Midbrain (tissue), 1 donor: ENCODE results near the gene TAPBPL.

Experiments
- DNase-seq: peaks from one replicate; lab custom pipeline; 2025; lab: John Stamatoyannopoulos, UW

The TAPBPL gene

DNA sequence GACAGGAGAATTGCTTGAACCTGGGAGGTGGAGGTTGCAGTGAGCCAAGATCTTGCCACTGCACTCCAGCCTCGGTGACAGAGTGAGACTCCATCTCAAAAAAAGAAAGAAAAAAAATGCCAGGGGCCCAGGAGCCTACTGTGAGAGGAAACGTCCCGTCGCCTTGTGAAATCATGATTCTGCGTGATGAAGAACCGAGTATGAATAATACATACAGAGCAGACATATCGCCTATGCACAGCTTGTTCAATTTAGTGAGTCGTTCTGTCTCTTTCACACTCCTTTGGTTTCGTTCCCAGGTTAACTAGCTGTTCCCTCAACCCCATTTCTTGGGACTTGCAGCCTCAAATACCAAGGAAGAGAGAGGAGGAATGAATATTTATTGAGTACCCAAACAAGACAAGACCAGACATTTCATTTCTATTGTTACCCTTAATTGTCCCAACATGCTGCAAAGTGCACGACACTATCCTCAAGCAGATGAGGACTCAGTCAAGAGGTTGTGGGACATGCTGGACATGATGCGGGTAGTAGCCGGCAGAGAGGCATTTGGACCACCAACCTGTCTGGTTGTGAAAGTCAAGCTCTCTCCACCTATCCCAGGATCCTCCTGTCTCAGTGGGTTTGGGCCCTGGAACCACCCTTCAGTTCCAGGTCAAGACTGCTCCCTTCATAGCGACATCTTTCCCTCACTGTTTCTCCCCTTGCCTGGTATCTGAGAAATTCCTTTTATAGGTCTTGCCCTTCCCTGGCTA is 15.7 kb upstream of the TAPBPL start:
- no peak for DNase-seq

DNA sequence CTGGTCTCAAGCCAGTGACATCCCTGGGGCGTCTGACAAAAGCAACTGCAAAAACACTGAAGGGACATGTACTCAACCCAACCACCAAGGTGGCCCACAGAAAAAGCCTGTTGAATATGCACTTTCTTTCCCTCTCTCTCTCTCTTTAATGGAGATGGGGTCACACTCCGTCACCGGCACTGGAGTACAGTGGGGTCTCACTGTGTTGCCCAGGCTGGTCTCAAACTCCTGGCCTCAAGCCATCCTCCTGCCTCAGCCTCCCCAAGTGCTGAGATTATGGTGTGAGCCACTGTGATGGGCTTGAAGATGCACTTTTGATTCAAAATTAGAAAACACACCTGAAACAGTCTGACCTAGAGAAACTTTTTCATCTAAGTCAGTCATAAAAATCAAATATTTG is 14.3 kb upstream of the TAPBPL start:
- no peak for DNase-seq

DNA sequence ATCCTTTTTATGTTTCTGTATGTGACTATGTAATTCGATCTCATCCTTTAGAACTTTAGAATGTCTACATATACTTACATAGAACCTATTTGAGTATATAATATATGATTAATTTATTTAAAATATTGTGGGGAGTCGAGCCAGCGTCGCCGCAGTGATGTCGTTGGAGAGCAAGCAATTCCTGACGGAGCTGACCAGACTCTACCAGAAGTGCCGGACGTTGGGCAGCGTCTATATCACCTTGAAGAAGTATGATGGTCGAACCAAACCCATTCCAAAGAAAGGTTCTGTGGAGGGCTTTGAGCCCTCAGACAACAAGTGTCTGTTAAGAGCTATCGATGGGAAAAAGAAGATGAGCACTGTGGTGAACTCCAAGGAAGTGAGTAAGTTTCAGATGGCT is 13.5 kb upstream of the TAPBPL start:
- DNase-seq = no peak

DNA sequence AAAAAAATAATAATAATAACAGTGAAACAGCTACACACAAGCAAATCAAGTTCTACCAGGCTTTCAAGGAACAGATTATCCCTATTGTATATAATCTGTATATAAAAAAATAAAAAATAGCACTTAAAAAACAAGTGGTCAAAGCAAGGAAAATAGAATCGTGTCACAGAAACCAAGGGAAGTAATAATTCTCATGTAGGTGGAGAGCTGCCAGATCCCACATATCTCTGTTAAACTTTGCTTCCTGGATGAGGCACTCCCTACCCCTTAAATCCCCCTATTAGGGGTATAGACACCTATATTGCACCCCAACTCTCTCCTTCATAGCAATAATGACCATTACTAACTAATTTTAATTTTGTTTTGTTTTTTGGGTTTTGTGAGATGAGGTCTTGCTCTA is 11.5 kb upstream of the TAPBPL start:
- DNase-seq = no peak

DNA sequence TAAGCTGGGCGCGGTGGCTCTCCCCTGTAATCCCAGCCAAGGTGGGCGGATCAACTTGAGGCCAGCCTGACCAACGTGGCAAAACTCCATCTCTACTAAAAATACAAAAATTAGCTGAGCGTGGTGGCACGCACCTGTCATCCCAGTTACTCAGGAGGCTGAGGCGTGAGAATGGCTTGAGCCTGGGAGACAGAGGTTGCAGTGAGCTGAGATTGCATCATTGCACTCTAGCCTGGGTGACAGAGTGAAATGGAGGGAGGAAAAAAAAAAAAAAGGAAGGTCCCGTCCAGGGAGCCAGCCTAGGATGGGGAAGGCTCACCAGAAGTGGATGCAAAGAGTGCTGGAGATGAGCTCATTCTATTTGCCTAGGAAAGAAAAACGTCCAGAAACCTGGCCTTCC is 9.0 kb upstream of the TAPBPL start:
- no peak for DNase-seq

DNA sequence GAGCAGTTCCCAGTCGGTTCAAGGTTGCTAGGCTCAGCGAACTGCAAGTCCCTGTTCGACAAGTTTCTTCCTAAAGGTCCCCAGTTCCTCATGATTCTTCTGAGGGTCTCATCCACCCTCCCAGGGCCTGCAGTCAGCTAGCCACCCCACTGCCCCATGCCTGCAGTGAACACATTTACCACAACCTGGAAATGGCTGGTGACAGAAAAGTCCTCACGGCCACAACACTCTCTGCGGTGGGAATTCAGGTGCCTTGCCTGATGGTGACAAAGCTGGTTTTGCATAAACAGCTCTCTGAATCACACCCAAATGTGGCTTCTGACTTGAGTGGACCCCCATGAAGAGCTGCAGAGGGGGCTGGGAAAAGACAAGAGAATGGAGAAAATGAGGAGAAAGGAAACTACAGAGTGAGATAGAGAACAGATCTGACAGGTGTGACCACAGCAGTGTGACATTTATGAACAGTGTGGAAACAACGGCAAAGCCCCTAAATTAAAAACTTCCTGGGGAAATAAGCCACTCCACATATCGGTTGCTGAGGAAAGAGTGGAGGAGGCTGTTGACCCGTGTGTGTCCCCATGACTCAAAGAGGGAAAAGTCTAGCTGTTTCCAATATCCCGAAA is 8.4 kb upstream of the TAPBPL start:
- DNase-seq = no peak

DNA sequence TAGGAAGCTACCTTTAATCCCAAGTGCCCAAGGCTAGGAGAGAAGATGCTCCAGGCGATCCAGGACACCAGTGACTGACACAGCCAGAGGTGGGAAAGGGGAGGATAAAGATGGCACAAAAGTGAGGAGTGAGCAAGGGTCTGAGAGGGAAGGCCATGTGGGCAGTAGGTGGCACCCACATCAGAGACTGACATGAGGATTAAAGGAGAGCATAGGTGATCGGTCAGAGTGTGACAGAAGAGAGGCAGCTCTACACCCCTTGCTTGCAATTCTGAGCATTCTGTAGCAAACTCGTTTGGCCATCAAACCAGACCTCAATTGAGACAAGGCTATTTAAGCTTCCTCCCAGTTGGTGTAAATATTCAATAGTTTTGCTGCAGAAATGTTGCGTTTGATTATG is 7.8 kb upstream of the TAPBPL start:
- no peak for DNase-seq

DNA sequence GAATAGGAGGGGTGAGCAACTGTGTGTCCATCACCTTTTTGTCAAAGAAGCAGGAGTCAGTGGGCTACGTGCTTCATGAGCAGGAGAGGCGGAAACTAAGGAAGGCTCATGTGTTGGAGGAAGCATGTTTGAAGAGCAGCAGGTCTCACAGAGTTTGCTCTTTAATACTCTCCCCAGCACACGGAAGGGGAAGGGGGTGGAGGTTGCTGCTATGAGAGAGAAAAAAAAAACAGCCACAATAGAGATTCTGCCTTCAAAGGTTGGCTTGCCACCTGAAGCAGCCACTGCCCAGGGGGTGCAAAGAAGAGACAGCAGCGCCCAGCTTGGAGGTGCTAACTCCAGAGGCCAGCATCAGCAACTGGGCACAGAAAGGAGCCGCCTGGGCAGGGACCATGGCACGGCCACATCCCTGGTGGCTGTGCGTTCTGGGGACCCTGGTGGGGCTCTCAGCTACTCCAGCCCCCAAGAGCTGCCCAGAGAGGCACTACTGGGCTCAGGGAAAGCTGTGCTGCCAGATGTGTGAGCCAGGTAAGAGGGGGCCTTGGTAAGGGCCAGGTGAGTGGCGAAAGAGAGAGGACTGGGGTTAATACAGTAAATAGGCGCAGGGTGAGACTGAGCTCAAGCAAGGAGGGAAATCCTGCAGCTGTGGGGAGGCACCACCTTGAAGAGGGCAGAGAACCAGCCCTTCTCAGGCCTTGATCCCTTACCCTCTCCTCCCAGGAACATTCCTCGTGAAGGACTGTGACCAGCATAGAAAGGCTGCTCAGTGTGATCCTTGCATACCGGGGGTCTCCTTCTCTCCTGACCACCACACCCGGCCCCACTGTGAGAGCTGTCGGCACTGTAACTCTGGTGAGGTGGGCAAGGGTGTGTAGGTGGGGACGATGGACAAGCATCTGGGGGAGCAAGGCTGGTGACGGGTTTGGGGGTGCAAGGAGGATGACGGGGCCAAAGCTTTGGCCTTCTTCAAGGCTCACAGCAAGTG is 6.8 kb upstream of the TAPBPL start, which contains the start of gene CD27:
CD27 (plus strand) TSS at position 252 of the 985 bp plus-strand sequence; CDS start at position 393, 141 bp downstream.
- no peak for DNase-seq

DNA sequence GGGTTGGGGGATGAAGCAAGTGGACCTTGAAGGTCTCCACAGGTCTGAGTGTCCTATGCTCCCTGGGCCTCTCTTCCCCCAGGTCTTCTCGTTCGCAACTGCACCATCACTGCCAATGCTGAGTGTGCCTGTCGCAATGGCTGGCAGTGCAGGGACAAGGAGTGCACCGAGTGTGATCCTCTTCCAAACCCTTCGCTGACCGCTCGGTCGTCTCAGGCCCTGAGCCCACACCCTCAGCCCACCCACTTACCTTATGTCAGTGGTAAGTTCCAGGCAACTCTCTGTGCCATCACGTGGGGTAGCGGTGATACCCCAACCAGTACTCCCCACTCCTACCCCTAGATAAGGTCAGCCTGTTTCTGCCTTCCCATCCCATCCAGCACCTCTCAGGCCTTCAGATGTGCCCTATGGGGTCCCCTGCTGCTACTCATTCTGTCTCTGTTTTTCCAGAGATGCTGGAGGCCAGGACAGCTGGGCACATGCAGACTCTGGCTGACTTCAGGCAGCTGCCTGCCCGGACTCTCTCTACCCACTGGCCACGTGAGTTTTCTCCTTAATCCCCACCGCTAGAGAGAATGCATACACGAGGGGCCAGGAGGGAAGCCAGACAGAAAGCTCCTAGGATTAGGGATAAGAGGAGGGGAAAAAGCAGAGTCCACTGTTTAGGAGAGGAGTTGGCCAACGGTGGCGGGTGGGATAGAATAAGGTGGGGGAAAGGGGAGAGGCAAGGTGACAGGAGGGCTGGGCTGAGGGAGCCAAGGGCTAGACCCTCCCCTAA is 1.6 kb upstream of the TAPBPL start:
- peak; percentile 11 for DNase-seq

DNA sequence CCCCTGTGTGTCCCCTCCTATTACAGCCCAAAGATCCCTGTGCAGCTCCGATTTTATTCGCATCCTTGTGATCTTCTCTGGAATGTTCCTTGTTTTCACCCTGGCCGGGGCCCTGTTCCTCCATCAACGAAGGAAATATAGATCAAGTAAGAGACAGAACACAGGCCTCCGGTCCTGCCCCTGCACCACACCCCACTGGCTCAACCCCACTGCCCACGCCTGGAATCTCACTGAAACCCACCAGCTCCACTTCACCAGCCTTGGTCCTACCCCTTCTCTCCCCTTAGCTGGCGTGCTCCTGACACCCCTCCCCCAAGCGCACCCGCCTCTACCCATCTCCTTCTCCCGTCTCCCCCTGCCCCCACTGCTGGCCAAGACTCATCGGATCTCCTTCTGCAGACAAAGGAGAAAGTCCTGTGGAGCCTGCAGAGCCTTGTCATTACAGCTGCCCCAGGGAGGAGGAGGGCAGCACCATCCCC is 934 bp upstream of the TAPBPL start:
- DNase-seq = peak; percentile 28

DNA sequence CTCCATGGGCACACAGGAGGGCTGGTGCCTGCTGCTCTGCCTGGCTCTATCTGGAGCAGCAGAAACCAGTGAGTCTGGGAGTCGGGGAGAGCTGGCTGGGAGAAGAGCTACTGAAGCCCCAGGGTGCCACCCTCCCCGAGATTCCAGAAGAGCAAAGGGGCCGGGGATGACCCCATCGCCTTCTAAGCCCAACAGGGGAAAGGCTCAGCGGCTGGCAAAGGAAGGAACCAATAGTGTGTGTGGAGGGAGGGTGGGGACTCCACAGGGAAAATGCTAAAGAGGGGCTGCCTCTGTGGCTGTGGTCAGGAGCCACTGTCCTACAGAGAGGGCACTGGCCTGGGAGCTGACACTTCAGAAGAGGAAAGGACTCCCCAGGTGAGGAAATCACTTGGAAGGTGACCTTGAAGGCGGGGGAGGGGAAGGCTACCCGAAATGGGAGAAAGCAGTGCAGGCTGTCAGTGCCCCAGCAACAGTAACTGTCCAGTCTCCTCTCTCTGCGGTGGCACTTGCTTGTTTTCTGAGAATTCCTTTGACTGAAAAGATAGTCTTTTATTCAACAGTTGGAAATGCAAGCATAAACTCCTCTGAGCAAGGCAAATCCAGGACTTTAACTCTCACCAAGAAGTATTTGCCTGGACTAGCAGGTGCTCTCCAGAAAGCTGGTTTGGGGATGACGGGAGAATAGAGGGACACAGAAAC is 552 bp downstream of the TAPBPL start:
- DNase-seq = peak; percentile 62

DNA sequence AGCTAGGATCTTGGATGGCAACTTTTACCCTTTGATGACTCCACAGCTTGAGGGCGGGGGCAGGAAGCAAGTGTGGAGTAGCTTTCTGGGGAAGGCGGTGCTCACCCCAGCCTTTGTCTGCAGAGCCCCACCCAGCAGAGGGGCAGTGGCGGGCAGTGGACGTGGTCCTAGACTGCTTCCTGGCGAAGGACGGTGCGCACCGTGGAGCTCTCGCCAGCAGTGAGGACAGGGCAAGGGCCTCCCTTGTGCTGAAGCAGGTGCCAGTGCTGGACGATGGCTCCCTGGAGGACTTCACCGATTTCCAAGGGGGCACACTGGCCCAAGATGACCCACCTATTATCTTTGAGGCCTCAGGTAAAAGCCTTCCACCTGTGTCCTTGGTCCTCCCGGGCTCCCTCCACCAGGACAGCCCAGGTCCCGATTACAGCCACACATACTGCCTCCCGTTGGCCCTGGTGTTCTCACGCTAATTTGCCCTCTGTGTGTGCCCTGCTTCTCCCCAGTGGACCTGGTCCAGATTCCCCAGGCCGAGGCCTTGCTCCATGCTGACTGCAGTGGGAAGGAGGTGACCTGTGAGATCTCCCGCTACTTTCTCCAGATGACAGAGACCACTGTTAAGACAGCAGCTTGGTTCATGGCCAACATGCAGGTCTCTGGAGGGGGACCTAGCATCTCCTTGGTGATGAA is 1.2 kb downstream of the TAPBPL start:
- DNase-seq = no peak

DNA sequence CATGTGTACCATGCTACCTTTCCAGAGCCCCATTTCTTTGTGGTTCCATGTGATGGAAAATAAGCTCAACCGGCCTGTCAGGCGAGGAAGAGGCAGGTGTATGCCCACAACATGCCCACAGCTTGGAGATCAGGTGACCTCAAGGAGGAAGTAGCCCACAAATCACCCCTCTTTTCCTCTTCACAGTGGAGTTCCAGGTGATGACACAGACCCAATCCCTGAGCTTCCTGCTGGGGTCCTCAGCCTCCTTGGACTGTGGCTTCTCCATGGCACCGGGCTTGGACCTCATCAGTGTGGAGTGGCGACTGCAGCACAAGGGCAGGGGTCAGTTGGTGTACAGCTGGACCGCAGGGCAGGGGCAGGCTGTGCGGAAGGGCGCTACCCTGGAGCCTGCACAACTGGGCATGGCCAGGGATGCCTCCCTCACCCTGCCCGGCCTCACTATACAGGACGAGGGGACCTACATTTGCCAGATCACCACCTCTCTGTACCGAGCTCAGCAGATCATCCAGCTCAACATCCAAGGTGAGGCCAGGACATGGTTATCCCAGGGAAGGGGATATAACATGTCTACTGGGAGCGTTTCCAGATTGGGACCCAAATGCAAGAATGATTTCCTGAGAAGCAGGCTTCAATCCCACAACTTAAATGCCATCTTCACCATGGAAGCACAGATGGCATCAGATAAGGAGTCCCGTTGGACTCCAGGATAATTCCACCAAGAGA is 5.5 kb downstream of the TAPBPL start:
- DNase-seq = no peak

DNA sequence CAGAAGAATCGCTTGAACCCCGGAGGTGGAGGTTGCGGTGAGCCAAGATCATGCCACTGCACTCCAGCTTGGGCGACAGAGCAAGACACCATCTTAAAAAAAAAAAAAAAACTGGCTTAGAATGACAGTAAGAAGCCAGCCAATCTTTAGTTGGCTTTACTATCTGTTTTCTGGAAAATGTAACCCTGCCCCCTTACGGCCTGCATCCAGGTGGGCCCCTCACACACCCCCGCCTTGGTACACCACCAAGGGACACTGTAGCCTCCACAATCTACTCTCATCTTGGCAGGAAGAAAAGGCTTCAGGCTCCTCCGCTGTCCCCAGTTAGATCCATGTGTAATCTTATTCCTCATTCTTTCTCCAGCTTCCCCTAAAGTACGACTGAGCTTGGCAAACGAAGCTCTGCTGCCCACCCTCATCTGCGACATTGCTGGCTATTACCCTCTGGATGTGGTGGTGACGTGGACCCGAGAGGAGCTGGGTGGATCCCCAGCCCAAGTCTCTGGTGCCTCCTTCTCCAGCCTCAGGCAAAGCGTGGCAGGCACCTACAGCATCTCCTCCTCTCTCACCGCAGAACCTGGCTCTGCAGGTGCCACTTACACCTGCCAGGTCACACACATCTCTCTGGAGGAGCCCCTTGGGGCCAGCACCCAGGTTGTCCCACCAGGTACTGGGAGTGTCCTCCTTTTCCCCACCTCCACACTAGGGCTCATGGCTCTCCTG is 6.6 kb downstream of the TAPBPL start:
- no peak for DNase-seq

DNA sequence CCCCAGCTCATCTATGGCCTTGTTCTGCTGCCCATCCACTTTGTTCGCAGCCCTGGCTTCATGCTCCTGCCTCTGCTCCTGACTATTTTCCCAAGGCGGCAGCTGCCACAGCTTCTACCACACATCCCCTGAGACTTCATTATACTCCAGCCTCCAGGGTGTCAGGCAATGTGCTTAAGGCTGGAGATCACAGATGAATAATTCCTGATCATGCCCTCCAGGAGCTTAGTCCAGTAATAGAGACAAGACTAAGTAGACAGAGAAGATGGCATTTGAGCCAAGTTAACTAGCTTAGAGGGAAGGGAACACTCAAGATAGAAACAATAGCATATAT is 7.1 kb downstream of the TAPBPL start:
- DNase-seq = no peak

DNA sequence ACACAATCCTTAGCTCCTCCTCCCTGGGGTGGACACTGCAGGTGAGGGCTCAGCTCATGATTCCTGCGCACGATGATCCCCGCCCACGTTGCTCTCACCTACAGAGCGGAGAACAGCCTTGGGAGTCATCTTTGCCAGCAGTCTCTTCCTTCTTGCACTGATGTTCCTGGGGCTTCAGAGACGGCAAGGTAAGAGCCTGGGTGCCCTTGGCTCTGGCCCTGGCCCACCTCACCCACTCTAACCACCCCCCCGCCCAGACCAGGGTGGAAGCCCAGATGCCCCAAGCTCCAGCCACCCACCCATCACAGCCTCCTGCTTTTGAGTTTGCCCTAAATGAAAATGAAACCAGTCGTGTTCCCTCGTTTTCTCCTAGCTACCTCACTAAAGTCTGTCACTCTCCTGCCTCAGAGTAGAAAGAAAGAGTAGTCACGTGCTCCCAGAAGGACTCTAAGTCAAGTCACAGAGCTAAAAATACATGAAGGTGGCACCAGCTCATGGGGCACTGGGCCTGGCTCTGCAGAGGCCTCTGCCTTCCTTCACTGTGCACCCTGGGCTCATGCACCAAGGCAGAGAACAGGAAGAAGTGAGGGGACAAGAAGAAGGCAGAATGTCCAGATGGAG is 9.0 kb downstream of the TAPBPL start:
- no peak for DNase-seq

DNA sequence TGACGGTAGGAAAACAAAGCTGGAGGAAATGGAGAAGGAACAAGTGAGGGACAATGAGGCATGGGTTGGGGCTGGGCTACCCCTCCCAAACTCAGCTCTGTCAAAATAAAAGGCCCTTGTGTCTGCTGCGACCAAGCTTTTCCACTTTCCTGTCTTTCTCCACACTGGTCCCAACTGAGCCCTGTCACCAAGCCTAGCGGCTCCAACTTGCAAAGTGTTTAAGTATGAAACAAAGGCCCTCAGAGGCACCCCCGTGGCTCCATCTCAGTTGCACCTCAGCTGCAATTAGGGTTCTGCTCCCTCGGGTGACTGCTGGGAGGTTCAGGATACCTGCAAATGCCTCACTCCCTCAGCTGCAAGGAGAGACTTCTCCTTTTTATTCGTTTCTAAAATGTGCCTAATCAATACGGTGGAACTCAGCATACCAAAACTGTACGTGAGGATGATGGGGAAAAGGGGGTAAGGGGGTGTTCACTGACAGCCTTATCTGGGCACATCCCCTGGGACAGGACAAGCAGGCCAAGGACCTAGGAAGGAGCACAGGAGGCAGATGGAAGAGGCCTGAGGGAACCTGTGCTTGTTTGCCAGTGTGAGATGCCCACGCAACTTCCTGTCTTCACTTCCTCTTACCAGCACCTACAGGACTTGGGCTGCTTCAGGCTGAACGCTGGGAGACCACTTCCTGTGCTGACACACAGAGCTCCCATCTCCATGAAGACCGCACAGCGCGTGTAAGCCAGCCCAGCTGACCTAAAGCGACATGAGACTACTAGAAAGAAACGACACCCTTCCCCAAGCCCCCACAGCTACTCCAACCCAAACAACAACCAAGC is 9.8 kb downstream of the TAPBPL start:
- DNase-seq = peak; percentile 33
